ENCODE results near the gene C1RL.

DNA sequence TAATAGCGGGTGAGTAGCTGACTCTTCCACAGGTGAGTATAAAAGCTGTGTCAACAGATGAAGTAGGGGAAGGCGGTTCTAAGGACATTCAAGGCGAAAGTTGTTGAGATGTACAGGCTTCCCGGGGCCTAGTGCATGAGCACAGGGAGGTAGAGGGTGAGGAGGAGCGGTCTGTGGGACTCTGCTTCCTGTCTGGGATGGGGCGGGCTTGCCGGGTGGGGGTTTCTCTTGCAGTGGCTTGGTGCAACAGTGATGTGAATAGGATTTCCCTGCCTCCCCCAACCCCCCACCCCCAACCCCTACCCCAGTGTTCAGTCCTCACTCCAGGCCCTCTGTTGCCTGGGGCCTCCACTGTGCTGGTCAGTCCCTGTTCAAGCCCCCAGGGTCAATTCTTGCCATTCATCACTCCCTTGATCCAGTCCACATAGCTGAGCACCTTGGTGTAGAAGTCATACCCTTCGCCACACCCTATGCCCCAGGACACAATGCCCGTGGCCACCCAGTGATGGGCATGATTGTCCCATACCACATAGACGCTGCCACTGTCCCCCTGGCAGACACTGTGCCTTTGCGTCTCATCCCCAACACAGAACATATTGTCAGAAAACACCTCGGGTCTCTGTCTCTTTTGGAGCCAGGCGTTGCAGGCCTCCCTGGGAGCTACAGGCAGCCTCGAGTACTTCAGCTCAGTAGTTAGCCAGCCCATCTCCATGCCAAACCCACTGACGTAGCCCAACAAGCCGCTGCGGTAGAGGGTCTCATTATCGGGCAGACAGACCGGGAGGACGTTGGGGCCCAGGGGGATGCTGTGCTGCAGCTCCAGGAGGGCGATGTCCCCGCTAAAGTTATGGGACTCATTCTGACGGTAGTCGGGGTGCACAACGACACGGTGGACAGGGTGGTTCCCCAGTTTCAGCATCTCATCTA is 12.7 kb downstream of the C1RL start:
- TF ChIP-seq CTCF (IDR thresholded peaks at IDR 0.05) (no peak), POLR2A (IDR thresholded peaks at IDR 0.05) (no peak), POLR2AphosphoS5 (IDR thresholded peaks at IDR 0.05; ENCODE audit: insufficient read depth in 1 of 2, low read depth in 1 of 2) (peak in 1 of 2 donors; percentile 26)

Data from vagina (tissue), 2 donors.